NCI-H1694 (cell line): Measurements from ENCODE around the gene XRRA1.
A peak's percentile ranks its signal among the peaks of the same experiment; 100 is the strongest.

Source experiments
- DNase-seq: peaks from one replicate; lab custom pipeline; 2025; lab: John Stamatoyannopoulos, UW

Gene XRRA1

GRCh38 chr11:74951226-74951625 lies 2.3 kb upstream of the XRRA1 start:
- DNase-seq: no peak

- no peak for DNase-seq
Measured at GRCh38 chr11:74950374-74950969, 1.6 kb upstream of the XRRA1 start.

GRCh38 chr11:74949753-74950137 lies 854 bp upstream of the XRRA1 start:
- DNase-seq: no peak

GRCh38 chr11:74948546-74948897 lies 369 bp downstream of the XRRA1 start:
- DNase-seq: no peak

- DNase-seq: no peak
Measured at GRCh38 chr11:74942073-74942759, 6.7 kb downstream of the XRRA1 start.

GRCh38 chr11:74941492-74941891 lies 7.4 kb downstream of the XRRA1 start:
- no peak for DNase-seq

- no peak for DNase-seq
Measured at GRCh38 chr11:74937696-74938475, 11.0 kb downstream of the XRRA1 start.

GRCh38 chr11:74936976-74937375 lies 11.9 kb downstream of the XRRA1 start:
- DNase-seq: no peak

- no peak for DNase-seq
Measured at GRCh38 chr11:74936087-74936486, 12.8 kb downstream of the XRRA1 start.

- DNase-seq: no peak
Measured at GRCh38 chr11:74935285-74935684, 13.6 kb downstream of the XRRA1 start.

- DNase-seq: no peak
Measured at GRCh38 chr11:74933765-74934164, 15.1 kb downstream of the XRRA1 start.

- no peak for DNase-seq
Measured at GRCh38 chr11:74932797-74933196, 16.1 kb downstream of the XRRA1 start.

GRCh38 chr11:74932169-74932568 lies 16.7 kb downstream of the XRRA1 start:
- DNase-seq: no peak

GRCh38 chr11:74929431-74930363 lies 19.2 kb downstream of the XRRA1 start:
- peak; percentile 68 for DNase-seq

- no peak for DNase-seq
Measured at GRCh38 chr11:74927496-74927895, 21.4 kb downstream of the XRRA1 start.

GRCh38 chr11:74926304-74927030 lies 22.4 kb downstream of the XRRA1 start:
- DNase-seq: no peak

- no peak for DNase-seq
Measured at GRCh38 chr11:74925281-74925680, 23.6 kb downstream of the XRRA1 start.

- DNase-seq: no peak
Measured at GRCh38 chr11:74923125-74923524, 25.8 kb downstream of the XRRA1 start.

GRCh38 chr11:74909812-74910211 lies 39.1 kb downstream of the XRRA1 start:
- DNase-seq: no peak

- no peak for DNase-seq
Measured at GRCh38 chr11:74909385-74909784, 39.5 kb downstream of the XRRA1 start.

- no peak for DNase-seq
Measured at GRCh38 chr11:74905326-74905725, 43.6 kb downstream of the XRRA1 start.

GRCh38 chr11:74902342-74902741 lies 46.5 kb downstream of the XRRA1 start:
- DNase-seq: no peak
